ENCODE data around the gene KLHDC8A. TPM values are rescaled to one million over a fixed set of nuclear protein-coding genes. Genes with fewer than 3 reads are reported as not detected.

KLHDC8A gene
- total and polyA plus RNA-seq, 9 of the 15 experiments (the other 6 are each of a cell fraction or from before 2014, with no cell fraction given), result 0.01 to 0.54 (median 0.04) TPM; not detected in 6

GRCh38 chr1:205321959-205322283 is 34.8 kb downstream of the KLHDC8A start:
- Histone ChIP-seq H3K79me2 (ENCODE audit: control insufficient read depth, insufficient read depth, low read length) (no peaks in the 10 kb centered on the region), H3K4me2 (ENCODE audit: insufficient read depth, low read length) (peak overlapping the region; percentile 78; the same call in 1 of the 2 replicates), H3K9me1 (ENCODE audit: control insufficient read depth, insufficient read depth, low read length) (no peaks in the 10 kb centered on the region), H3K27ac (ENCODE audit: extremely low read depth, low read depth, low read length) (no peak overlapping the region), H3K9ac (ENCODE audit: insufficient read depth in 1 of 2, low read depth in 2 of 2, low read length in 2 of 2) (no peak overlapping the region), H3K36me3 (ENCODE audit: control insufficient read depth, insufficient read depth, low read length) (no peaks in the 10 kb centered on the region), H3K4me3 (peak overlapping the region; percentile 49; the same call in 1 of the 2 replicates), H4K20me1 (replicated peaks; ENCODE audit: control insufficient read depth, insufficient read depth, low read length) (peaks cover 10% of the 10 kb centered on the region), H2AFZ (ENCODE audit: low read depth, low read length) (peak overlapping the region; percentile 87), H3K4me1 (replicated peaks in 1 of 2; ENCODE audit: control insufficient read depth in 2 of 2, insufficient read depth in 2 of 2, low read length in 2 of 2) (peaks cover 3 to 15% of the 10 kb centered on the region in 2 experiments; a peak in 4 of 5 replicates), H3K27me3 (ENCODE audit: control insufficient read depth in 2 of 2, insufficient read depth in 2 of 2, low read length in 2 of 2) (peaks cover 28 to 75% of the 10 kb centered on the region in 2 experiments), H3K9me3 (replicated peaks; ENCODE audit: control insufficient read depth, insufficient read depth, low read depth, low read length) (no peaks in the 10 kb centered on the region)
- in situ Hi-C loops (cut with MboI), result loop anchor here (5.0 kb wide), 1 partner anchor 45 kb away; no protein-coding TSS in a partner anchor
- POLR2A ChIA-PET, result interaction anchor here (0.6 to 1.6 kb wide), 5 partner anchors 9 to 244 kb away, joined by 3 to 4 read pairs (median 3); no protein-coding TSS in a partner anchor
- FAIRE-seq (no peak), DNase-seq (ENCODE audit: extremely low read depth in 1 of 4, low spot score in 3 of 4) (no peak), ATAC-seq (no peak)
- 43% methylated on average over 5 of the region's 5 CpGs for WGBS (ENCODE audit: insufficient coverage, low coverage, missing lambda C conversion rate)
- intact Hi-C loops (cut with micrococcal nuclease), result no loop called here
- CTCF ChIA-PET (ENCODE audit: low intra/inter-chr PET ratio), result interaction anchor here (8.5 kb wide), 1 partner anchor 48 kb away, joined by 144 read pairs; no protein-coding TSS in a partner anchor
- no TSS peak for BruUV-seq (replicated peaks)
- TF ChIP-seq TEAD4 (IDR thresholded peaks at IDR 0.05; ENCODE audit: low read length) (0 out of 2 replicates have a peak, but pooled peaks have one; percentile 1), TEAD4 (CRISPR knock-in tag; IDR thresholded peaks at IDR 0.05; ENCODE audit: borderline replicate concordance) (no peak), SNRNP70 (optimal IDR thresholded peaks at IDR 0.05; ENCODE audit: low read depth, low read length) (no peak)

- Histone ChIP-seq H3K36me3 (ENCODE audit: control insufficient read depth, insufficient read depth, low read length) (no peaks in the 10 kb centered on the region), H3K27me3 (ENCODE audit: control insufficient read depth in 2 of 2, insufficient read depth in 2 of 2, low read length in 2 of 2) (peaks cover 28 to 71% of the 10 kb centered on the region in 2 experiments), H4K20me1 (replicated peaks; ENCODE audit: control insufficient read depth, insufficient read depth, low read length) (peaks cover 4% of the 10 kb centered on the region), H3K27ac (ENCODE audit: extremely low read depth, low read depth, low read length) (no peak within 1 kb of the TSS), H3K4me3 (peak within 1 kb of the TSS; percentile 49), H3K9me1 (ENCODE audit: control insufficient read depth, insufficient read depth, low read length) (no peaks in the 10 kb centered on the region), H3K9ac (ENCODE audit: insufficient read depth in 1 of 2, low read depth in 2 of 2, low read length in 2 of 2) (peak within 1 kb of the TSS; percentile 31 to 89; a peak in 3 of 4 replicates), H3K4me2 (ENCODE audit: insufficient read depth, low read length) (peak within 1 kb of the TSS; percentile 78), H3K9me3 (replicated peaks; ENCODE audit: control insufficient read depth, insufficient read depth, low read depth, low read length) (no peaks in the 10 kb centered on the region), H3K4me1 (replicated peaks in 1 of 2; ENCODE audit: control insufficient read depth in 2 of 2, insufficient read depth in 2 of 2, low read length in 2 of 2) (peaks cover 3 to 15% of the 10 kb centered on the region in 2 experiments; a peak in 4 of 5 replicates), H3K79me2 (ENCODE audit: control insufficient read depth, insufficient read depth, low read length) (no peaks in the 10 kb centered on the region), H2AFZ (ENCODE audit: low read depth, low read length) (peak within 1 kb of the TSS; percentile 87)
- whole genome bisulfite sequencing (ENCODE audit: insufficient coverage, low coverage, missing lambda C conversion rate), result 1% methylated on average over 61 of the region's 75 CpGs
- ATAC-seq, result peak; percentile 99
- peak; percentile 90 to 99 (median 96) for DNase-seq (ENCODE audit: extremely low read depth in 1 of 4, low spot score in 3 of 4)
- CTCF ChIA-PET (ENCODE audit: low intra/inter-chr PET ratio), result interaction anchor here (8.5 kb wide), 1 partner anchor 48 kb away, joined by 144 read pairs; no protein-coding TSS in a partner anchor
- POLR2A ChIA-PET, result interaction anchor here (0.6 to 1.3 kb wide), 8 partner anchors 10 to 758 kb away, joined by 3 to 4 read pairs (median 3); no protein-coding TSS in a partner anchor
- BruUV-seq (replicated peaks), result no TSS peak
- intact Hi-C loops (cut with micrococcal nuclease) (no loop called here), in situ Hi-C loops (cut with MboI) (loop anchor here (5.0 kb wide), 1 partner anchor 44 kb away; no protein-coding TSS in a partner anchor)
- no peak for FAIRE-seq
- TF ChIP-seq WHSC1 (IDR thresholded peaks at IDR 0.05; ENCODE audit: low read length) (no peak), USF1 (CRISPR knock-in tag; IDR thresholded peaks at IDR 0.05) (peak; percentile 88), MNT (conservative IDR thresholded peaks at IDR 0.05) (peak in 1 of 2 experiments; percentile 55; a peak in 2 of 4 replicates)
These were observed 35.4 kb downstream of the KLHDC8A start, which contains the start of gene NUAK2 for GRCh38 chr1:205321162-205321958. NUAK2 (minus strand) TSS chr1:205321745; CDS start chr1:205321628, 117 bp downstream.
